OCI-LY1 (cell line): ENCODE data around the gene RAB18.

Source experiments
- CTCF ChIP-seq: fragments of 200-600 bp; sonication (generic), shearing (Covaris generic); IDR thresholded peaks from 2 replicates; pipeline ENCODE4 v1.5.1; 2017; ENCODE audit warnings: mild to moderate bottlenecking, antibody characterized with exemption, low read length, moderate library complexity, mixed read lengths
- EZH2 ChIP-seq: fragments of 200-600 bp; sonication (generic), shearing (Covaris generic); IDR thresholded peaks from 2 replicates; pipeline ENCODE4 v1.8.0; 2017; ENCODE audit warnings: borderline replicate concordance, mixed run types, mild to moderate bottlenecking, antibody characterized with exemption, low read length, moderate library complexity, mixed read lengths

- TF ChIP-seq CTCF = no peak
- TF ChIP-seq EZH2 = no peak
Observed at GRCh38 chr10:27578316-27578715, 74.2 kb downstream of the RAB18 start.
